Esophagus muscularis mucosa (tissue), 4 donors: ENCODE measurements around the gene PLEKHH3. TPM values are rescaled to one million over a fixed set of nuclear protein-coding genes. Genes with fewer than 3 reads are reported as not detected.
A peak's percentile ranks its signal among the peaks of the same experiment; 100 is the strongest.

Source experiments
- DNase-seq: peaks from one replicate; pipeline ENCODE4 v3.0.0-alpha.2; 2017; ENCODE audit errors: extremely low spot score
- H3K27ac ChIP-seq, 4 donors: fragments of 200-600 bp; sonication (generic); replicated peaks in 1 of 4; 1 replicate in 3 of 4; 2 replicates in 1 of 4; pipeline ENCODE4 v1.5.1; 2016 to 2019; ENCODE audit warnings: mild to moderate bottlenecking in 1 of 4
- H3K27me3 ChIP-seq, 4 donors: fragments of 200-600 bp; sonication (generic); one replicate each; pipeline versions ENCODE4 v1.5.1 to v1.6.0; 2016 to 2019
- H3K36me3 ChIP-seq, 4 donors: fragments of 200-600 bp; sonication (generic); one replicate each; pipeline ENCODE4 v1.5.1; 2016 to 2019
- H3K4me1 ChIP-seq, 4 donors: fragments of 200-600 bp; sonication (generic); one replicate each; pipeline ENCODE4 v1.5.1; 2016 to 2019
- H3K4me3 ChIP-seq, 4 donors: fragments of 200-600 bp; sonication (generic); 1 replicate in 2 of 4; 2 replicates in 2 of 4; pipeline ENCODE4 v1.5.1; 2016 to 2019; ENCODE audit warnings: mild to moderate bottlenecking in 4 of 4, moderate library complexity in 1 of 4
- H3K9me3 ChIP-seq, 4 donors: fragments of 200-600 bp; sonication (generic); 1 replicate in 3 of 4; 2 replicates in 1 of 4; pipeline ENCODE4 v1.5.1; 2016 to 2019
- CTCF ChIP-seq, 3 experiments: fragments of 200-600 bp in 2 of 3; fragments of 450-650 bp in 1 of 3; sonication (generic) in 2 of 3; IDR thresholded peaks; one replicate each; pipeline ENCODE4 v1.5.1; 2017 to 2019; ENCODE audit warnings: antibody characterized with exemption in 3 of 3, mild to moderate bottlenecking in 2 of 3, moderate library complexity in 1 of 3
- EP300 ChIP-seq: sonication (generic); formaldehyde crosslinking; IDR thresholded peaks from one replicate; pipeline ENCODE4 v1.6.1; 2017; ENCODE audit warnings: antibody characterized with exemption
- POLR2A ChIP-seq: fragments of 450-650 bp; IDR thresholded peaks from one replicate; pipeline ENCODE4 v1.6.1; 2017; ENCODE audit warnings: antibody characterized with exemption, moderate library complexity, mild to moderate bottlenecking, low read depth
- POLR2AphosphoS5 ChIP-seq, 2 donors: sonication (generic); formaldehyde crosslinking; IDR thresholded peaks; one replicate each; pipeline ENCODE4 v1.6.1; 2017; ENCODE audit warnings: antibody characterized with exemption in 2 of 2
- WGBS: methylation state at CpG from one replicate; pipeline ENCODE4 v1.1.5; 2018; 5-methylcytosine and 5-hydroxymethylcytosine counted together
- intact Hi-C: fragments of 100-400 bp; cut with DNase I; formaldehyde crosslinking; loops from one replicate; pipeline ENCODE4 v1.15.1; 2023
- total RNA-seq, 4 donors: library from RNA; depleted of rRNA; stranded (reverse); fragments of >200 nt; gene quantifications; one replicate each; pipeline versions ENCODE4 v1.1.0 to v1.2.1, GENCODE V29; 2016

The PLEKHH3 gene
- total RNA-seq, 4 donors from 2014 or later: 20.3 to 41.2 (median 27.3) TPM

DNA sequence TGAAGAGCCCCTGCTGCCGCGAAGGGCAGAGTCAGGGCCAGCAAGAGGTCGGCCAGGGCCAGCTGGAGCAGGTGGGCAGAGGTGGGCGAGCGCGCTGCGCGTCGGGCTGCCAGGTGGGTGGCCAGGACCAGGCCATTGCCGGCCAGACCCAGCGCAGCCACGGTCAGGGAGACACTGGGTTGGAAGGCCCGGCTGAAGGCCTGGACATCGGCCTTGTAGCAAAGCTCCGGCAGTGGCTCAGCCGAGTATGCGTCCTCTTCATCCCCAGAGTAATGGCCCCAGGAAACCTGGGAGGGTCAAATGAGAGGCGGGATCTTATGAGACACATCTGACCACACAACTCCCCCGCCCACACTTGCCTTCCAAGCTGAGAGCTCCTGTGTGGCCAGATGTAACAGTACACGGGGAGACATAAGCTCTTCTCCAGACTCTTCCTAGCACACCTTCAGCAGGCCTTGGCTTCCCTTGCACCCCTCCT is 3.6 kb upstream of the PLEKHH3 start:
- peak overlapping the region; percentile 96 to 99 (median 98) for H3K27ac ChIP-seq
- TF ChIP-seq CTCF (IDR thresholded peaks at IDR 0.05): no peak
- TF ChIP-seq EP300: no peak
- TF ChIP-seq POLR2AphosphoS5 (IDR thresholded peaks at IDR 0.05): peak in 1 of 2 donors; percentile 9
- no peak for TF ChIP-seq POLR2A
- no peaks in the 10 kb centered on the region for H3K9me3 ChIP-seq
- intact Hi-C loops: no loop called here
- 66% methylated on average over 15 of the region's 20 CpGs for WGBS
- peaks cover 65 to 88% (median 84%) of the 10 kb centered on the region in 4 donors for H3K4me1 ChIP-seq
- no peaks in the 10 kb centered on the region for H3K27me3 ChIP-seq
- peaks cover 0 to 9% (median 5%) of the 10 kb centered on the region in 4 donors for H3K36me3 ChIP-seq
- H3K4me3 ChIP-seq: peak overlapping the region; percentile 77 to 93 (median 88)
- DNase-seq: no peak

GRCh38 chr17:42679492-42680330 is 2.9 kb upstream of the PLEKHH3 start:
- TF ChIP-seq POLR2A (no peak), POLR2AphosphoS5 (IDR thresholded peaks at IDR 0.05) (peak; percentile 49), CTCF (IDR thresholded peaks at IDR 0.05) (peak; percentile 88 to 95 (median 93)), EP300 (no peak)
- Histone ChIP-seq H3K27ac (peak overlapping the region; percentile 96 to 99 (median 98)), H3K4me1 (peaks cover 70 to 90% (median 88%) of the 10 kb centered on the region in 4 donors), H3K27me3 (no peaks in the 10 kb centered on the region), H3K4me3 (peak overlapping the region; percentile 77 to 93 (median 88)), H3K9me3 (no peaks in the 10 kb centered on the region), H3K36me3 (peaks cover 0 to 3% (median 0%) of the 10 kb centered on the region in 4 donors)
- 6% methylated on average over 12 of the region's 78 CpGs for WGBS
- no peak for DNase-seq
- intact Hi-C loops: loop anchor here (2.0 kb wide), 2 partner anchors 71 to 101 kb away; partner anchors contain the start of genes RETREG3 and TUBG1

- 10% methylated on average over 8 of the region's 18 CpGs for WGBS
- Histone ChIP-seq H3K27ac (peak overlapping the region; percentile 96 to 99 (median 98)), H3K4me1 (peaks cover 73 to 90% (median 88%) of the 10 kb centered on the region in 4 donors), H3K9me3 (no peaks in the 10 kb centered on the region), H3K27me3 (no peaks in the 10 kb centered on the region), H3K36me3 (no peaks in the 10 kb centered on the region), H3K4me3 (peak overlapping the region; percentile 77 to 93 (median 88))
- TF ChIP-seq POLR2A (no peak), CTCF (IDR thresholded peaks at IDR 0.05) (no peak), EP300 (peak; percentile 7), POLR2AphosphoS5 (IDR thresholded peaks at IDR 0.05) (no peak)
- intact Hi-C loops: loop anchor here (2.0 kb wide), 2 partner anchors 70 to 100 kb away; partner anchors contain the start of genes RETREG3 and TUBG1
- DNase-seq: no peak
These were observed 2.2 kb upstream of the PLEKHH3 start for GRCh38 chr17:42678951-42679491.

DNA sequence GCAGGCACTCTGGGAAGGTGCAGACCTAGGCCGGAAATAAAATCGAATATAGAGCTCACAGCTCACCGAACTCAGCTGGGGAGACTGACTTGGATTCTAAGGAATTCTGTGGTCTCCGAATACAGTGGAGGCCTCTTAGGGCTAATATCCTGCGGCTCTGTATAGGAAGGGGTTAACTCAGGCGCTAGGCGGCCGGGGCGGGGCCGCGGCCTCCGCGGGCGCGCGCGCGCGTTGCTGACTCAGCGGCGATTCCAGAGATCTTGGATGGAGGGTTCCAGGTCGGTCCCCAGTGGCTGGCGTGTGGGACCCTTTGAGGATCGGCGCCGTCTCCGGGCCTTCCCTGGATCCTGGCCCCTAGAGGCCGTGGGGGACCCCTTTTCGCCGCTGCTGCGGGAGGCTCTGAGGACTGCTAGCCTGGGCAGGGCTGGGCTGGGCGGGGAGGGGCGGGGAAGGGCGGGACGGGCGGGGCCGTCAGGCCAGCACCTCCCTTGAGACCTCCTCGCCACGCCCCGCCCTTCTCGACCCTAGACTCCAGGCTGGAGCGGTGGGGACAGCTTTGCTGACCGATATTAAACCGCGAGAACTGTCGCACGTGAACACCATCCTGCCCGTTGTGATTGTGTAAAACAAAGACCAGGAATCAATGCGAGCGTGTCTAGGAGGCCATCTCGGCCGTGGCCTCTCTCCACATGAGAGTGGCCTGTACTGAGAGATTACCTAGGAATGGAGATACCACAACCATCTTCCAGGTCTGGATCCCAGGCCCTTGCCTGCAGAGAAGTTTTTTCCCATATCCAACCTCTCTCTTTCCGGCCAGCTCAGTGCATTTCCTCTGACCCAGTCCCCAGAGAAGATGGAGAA is 1.4 kb upstream of the PLEKHH3 start:
- peaks cover 0 to 6% (median 5%) of the 10 kb centered on the region in 4 donors for H3K36me3 ChIP-seq
- H3K27ac ChIP-seq: peak overlapping the region; percentile 96 to 99 (median 98)
- TF ChIP-seq POLR2A (no peak), POLR2AphosphoS5 (IDR thresholded peaks at IDR 0.05) (peak; percentile 68 to 76)
- peak; percentile 95 for DNase-seq
- peaks cover 72 to 90% (median 88%) of the 10 kb centered on the region in 4 donors for H3K4me1 ChIP-seq
- no peaks in the 10 kb centered on the region for H3K9me3 ChIP-seq
- peak overlapping the region; percentile 77 to 93 (median 88) for H3K4me3 ChIP-seq
- intact Hi-C loops: loop anchor here (2.0 kb wide), 2 partner anchors 69 to 99 kb away; partner anchors contain the start of genes RETREG3 and TUBG1
- no peaks in the 10 kb centered on the region for H3K27me3 ChIP-seq
- under 1% methylated on average over 16 of the region's 53 CpGs for WGBS
